ENCODE results near the gene SLK. TPM values are rescaled to one million over a fixed set of nuclear protein-coding genes. Genes with fewer than 3 reads are reported as not detected.

SLK gene
- total RNA-seq, 4 donors from 2014 or later: 57.7 to 76.9 (median 64.5) TPM

DNA sequence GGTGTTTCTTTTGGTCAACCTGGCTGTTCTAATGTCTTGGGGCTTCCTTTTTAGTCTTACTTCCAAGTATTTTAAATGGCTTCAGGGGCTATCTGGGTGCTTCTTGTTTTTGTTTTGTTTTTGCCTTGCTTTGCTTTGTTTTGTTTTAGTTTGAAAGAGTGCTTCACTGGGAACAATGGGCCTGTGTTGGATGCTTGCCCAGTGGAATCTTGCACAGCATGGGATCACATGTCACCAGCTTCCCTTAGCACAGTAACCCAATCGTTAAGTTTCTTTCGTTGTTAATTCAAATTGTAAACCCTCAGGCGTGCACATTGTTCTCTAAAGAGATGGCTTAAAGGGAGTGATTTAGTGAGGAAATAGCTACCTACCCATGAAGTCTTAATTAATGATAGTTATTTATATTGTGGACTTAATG lies 109.8 kb downstream of the SLK start:
- peak overlapping the region; percentile 53 to 86 (median 80) for H3K27ac ChIP-seq
- peak; percentile 89 to 90 for DNase-seq

DNA sequence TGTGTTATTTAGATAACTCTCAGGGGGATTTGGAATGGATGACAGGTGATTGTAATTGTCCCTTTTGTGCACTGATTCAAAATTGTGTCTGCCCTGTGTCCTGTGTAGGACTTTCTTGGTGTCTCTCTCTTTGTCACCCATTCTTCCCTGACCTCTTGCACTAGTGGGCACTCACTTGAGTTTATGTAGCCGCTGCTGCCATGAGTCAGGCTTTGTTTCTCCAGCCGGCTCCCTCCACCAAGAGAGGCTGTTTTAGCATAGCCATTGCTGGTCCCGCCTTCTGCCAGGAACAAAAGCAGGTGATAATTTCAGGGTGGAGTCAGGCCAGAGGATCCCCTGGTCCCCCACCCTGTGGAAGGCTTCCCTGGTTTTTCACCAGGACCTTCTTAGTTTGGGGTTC lies 110.3 kb downstream of the SLK start:
- intact Hi-C loops (cut with DNase I): no loop called here
- Histone ChIP-seq H3K4me3 (replicated peaks in 1 of 3) (no peak overlapping the region), H3K4me1 (peaks cover 19 to 37% of the 10 kb centered on the region in 2 donors), H3K27ac (peak overlapping the region; percentile 53 to 86 (median 80)), H3K27me3 (no peaks in the 10 kb centered on the region), H3K9me3 (no peaks in the 10 kb centered on the region), H3K36me3 (no peaks in the 10 kb centered on the region)
- TF ChIP-seq, protein P1, sequence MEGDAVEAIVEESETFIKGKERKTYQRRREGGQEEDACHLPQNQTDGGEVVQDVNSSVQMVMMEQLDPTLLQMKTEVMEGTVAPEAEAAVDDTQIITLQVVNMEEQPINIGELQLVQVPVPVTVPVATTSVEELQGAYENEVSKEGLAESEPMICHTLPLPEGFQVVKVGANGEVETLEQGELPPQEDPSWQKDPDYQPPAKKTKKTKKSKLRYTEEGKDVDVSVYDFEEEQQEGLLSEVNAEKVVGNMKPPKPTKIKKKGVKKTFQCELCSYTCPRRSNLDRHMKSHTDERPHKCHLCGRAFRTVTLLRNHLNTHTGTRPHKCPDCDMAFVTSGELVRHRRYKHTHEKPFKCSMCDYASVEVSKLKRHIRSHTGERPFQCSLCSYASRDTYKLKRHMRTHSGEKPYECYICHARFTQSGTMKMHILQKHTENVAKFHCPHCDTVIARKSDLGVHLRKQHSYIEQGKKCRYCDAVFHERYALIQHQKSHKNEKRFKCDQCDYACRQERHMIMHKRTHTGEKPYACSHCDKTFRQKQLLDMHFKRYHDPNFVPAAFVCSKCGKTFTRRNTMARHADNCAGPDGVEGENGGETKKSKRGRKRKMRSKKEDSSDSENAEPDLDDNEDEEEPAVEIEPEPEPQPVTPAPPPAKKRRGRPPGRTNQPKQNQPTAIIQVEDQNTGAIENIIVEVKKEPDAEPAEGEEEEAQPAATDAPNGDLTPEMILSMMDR (IDR thresholded peaks at IDR 0.05): no peak
- no peak for TF ChIP-seq POLR2A (IDR thresholded peaks at IDR 0.05)
- peak; percentile 38 to 46 for DNase-seq
- 31 to 37% methylated on average over 3 of the region's 3 CpGs for WGBS, 2 donors

More for the DNA sequence above, 109.8 kb downstream of the SLK start:
- TF ChIP-seq, protein P1 (IDR thresholded peaks at IDR 0.05): no peak
- peak in 1 of 2 donors; percentile 34 for TF ChIP-seq POLR2A (IDR thresholded peaks at IDR 0.05)
- WGBS, 2 donors: 5% methylated on average over 3 of the region's 3 CpGs
- intact Hi-C loops (cut with DNase I): no loop called here
- H3K9me3 ChIP-seq: no peaks in the 10 kb centered on the region
- H3K4me1 ChIP-seq: peaks cover 19 to 37% of the 10 kb centered on the region in 2 donors
- H3K4me3 ChIP-seq (replicated peaks in 1 of 3): no peak overlapping the region
- no peaks in the 10 kb centered on the region for H3K36me3 ChIP-seq
- no peaks in the 10 kb centered on the region for H3K27me3 ChIP-seq

DNA sequence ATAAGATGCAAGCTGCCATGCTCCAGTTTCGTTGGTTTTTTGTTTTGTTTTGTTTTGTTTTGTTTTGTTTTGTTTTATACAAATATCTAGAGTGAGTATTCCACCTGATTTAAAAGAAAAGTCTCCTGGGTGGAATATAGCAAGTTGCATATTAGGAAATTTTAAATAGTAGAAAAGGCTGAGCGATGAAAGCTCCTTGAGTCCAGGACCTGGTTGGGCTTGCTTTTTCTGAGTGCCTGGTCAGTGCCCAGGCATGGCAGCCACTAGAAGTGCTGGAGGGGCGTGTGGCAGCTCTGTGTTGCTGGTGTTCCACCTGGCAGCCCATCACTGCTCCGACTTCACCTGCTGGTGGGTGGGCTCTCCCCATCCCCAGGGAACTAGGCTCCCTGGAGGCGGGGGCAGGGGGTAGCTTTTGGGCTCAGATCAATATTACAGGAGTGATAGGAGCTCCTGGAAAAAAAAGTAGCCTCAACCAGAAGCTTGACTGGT lies 110.8 kb downstream of the SLK start:
- 43 to 49% methylated on average over 5 of the region's 5 CpGs for WGBS, 2 donors
- no peaks in the 10 kb centered on the region for H3K27me3 ChIP-seq
- H3K36me3 ChIP-seq: no peaks in the 10 kb centered on the region
- H3K4me3 ChIP-seq (replicated peaks in 1 of 3): no peak overlapping the region
- peak overlapping the region; percentile 53 to 86 (median 80) for H3K27ac ChIP-seq
- no peaks in the 10 kb centered on the region for H3K9me3 ChIP-seq
- TF ChIP-seq, protein P1 (IDR thresholded peaks at IDR 0.05): no peak
- TF ChIP-seq POLR2A (IDR thresholded peaks at IDR 0.05): peak in 1 of 2 donors; percentile 8
- DNase-seq: peak; percentile 64 to 74
- H3K4me1 ChIP-seq: peaks cover 19 to 37% of the 10 kb centered on the region in 2 donors
- intact Hi-C loops (cut with DNase I): no loop called here

MicroRNA genes within 50 kb of the gene (microRNA counts, 767-probe panel; counts per million panel counts)
- 0 counts per million in 2 donors for microRNA hsa-miR-936

Small RNA genes within 50 kb of the gene (microRNA-seq; reads per million reads assigned to microRNA genes)
- not detected for gene MIR936

Small RNA genes within 50 kb of the gene (small RNA-seq; reads per million reads assigned to genes)
- gene RN7SL524P: not detected

Other genes with a start within 250 kb of the SLK start
- gene SH3PXD2A, start 111.6 kb upstream of the SLK start, total RNA-seq: 10 to 100 TPM in 2 of 4 donors, 1 to 10 TPM in 2; 9.4 to 20.6 (median 11.2) TPM
- gene STN1, start 49.0 kb upstream of the SLK start, total RNA-seq: 10 to 100 TPM; 20.7 to 37.1 (median 30.7) TPM
- 10 to 100 TPM in 1 of 4 donors, 1 to 10 TPM in 2, under 1 TPM in 1; 0.49 to 10.2 (median 2.3) TPM for gene COL17A1, start 118.7 kb downstream of the SLK start, total RNA-seq
- 10 to 100 TPM in 1 of 4 donors, 1 to 10 TPM in 3; 4.5 to 12.1 (median 5.1) TPM for gene SFR1, start 155.0 kb downstream of the SLK start, total RNA-seq

Data from thyroid gland (tissue), 4 donors.